ENCODE data around the gene GAS7. TPM values are rescaled to one million over a fixed set of nuclear protein-coding genes. Genes with fewer than 3 reads are reported as not detected.
"Not testable (repeated sequence)": the region's sequence is repeated elsewhere in the genome, so short reads cannot be mapped to it uniquely, and the experiment has no call there.

Gene GAS7
- polyA plus RNA-seq, 3 donors from 2014 or later: 8.1 to 31.2 (median 13.7) TPM

DNA sequence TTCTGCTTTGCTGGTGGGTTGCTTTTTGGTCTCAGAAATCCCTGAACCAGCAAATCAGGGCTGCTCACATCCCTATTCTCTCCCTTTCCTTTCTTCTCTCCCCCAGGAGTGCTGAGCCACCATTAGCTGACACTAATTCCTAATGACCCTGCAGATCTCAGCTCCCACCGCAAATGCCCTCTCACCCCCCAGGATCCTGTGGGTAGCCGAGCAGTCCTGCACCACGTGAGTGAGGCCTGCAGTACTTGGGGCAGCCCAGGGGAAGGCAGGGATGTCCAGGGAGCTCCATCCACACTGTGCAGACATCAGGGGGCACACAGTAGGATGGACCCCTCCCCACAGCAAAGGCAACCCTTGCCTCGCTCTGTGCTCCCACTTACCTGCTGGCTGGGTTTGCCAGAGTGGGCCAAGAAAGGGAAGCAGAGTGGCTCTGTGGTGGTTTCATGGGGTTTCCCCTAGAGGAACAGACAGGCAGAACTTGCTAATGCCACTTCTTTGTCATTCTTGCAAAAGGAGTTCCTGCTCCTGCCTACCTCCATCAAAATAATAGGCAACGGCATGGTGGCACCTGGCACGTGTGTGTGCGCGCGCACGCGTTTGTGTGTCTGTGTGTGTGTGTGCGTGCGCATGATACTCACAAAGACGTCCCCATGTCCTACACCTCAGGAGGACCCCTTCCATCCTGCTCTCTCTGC lies 135.6 kb downstream of the GAS7 start:
- peaks cover 9 to 17% (median 10%) of the 10 kb centered on the region in 3 donors for H3K36me3 Mint-ChIP-seq
- peaks cover 69 to 84% of the 10 kb centered on the region in 2 donors for H3K4me1 Mint-ChIP-seq
- H3K27me3 Mint-ChIP-seq (ENCODE audit: low read depth in 3 of 3): peaks cover 0 to 2% (median 0%) of the 10 kb centered on the region in 3 donors
- H3K27ac Mint-ChIP-seq: peak overlapping the region; percentile 1 to 92 (median 74)
- DNase-seq: peak; percentile 10 to 34 (median 29)
- peaks cover 0 to 4% (median 0%) of the 10 kb centered on the region in 6 donors for H3K9me3 Mint-ChIP-seq
- peak overlapping the region; percentile 59 to 73 (median 64) for H3K4me3 Mint-ChIP-seq

DNA sequence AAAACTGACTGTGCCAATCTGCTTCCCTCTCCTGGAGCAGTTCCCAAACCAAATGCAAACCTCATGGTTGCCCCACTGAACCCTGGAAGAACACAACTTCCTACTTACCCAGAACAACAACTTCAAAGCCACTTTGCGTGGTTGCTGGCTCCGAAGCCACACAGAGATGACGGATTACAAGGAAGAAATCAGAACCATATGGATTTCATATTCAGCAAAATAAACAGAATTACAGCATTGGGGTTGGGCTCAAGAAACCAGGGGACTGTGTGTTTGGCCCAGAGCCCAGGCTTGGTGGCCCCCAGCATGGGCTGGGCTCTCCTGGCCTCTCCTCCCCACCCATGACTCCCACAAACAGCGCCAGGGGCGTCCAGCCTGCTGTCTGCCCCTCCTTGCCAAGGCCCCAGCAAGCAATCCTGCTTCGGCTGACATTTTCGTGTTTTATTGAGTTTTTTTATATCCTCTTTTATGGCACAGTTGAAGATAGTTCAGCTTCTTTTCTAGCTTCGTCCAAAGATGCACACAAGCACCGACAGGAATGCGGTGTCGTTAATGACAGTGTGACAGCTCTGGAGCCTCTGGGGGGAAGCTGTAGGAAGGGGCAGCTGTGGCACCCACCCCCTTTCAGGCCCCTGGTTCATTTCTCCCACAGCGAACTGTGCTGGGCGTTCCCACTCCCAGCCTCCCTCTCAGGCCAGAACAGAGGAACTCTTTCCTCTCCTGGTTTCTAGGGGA lies 137.1 kb downstream of the GAS7 start:
- peak overlapping the region; percentile 46 to 93 (median 66) for H3K27ac Mint-ChIP-seq

GRCh38 chr17:10060526-10060925 lies 137.9 kb downstream of the GAS7 start:
- H3K27ac Mint-ChIP-seq: peak overlapping the region in 5 of 6 donors; percentile 60 to 93 (median 79)
- no peak for DNase-seq
- H3K9me3 Mint-ChIP-seq: peaks cover 0 to 4% (median 0%) of the 10 kb centered on the region in 6 donors

More for the DNA sequence above, 137.1 kb downstream of the GAS7 start:
- no peak for DNase-seq
- Mint-ChIP-seq H3K4me3 (peak overlapping the region in 1 of 5 donors; percentile 34), H3K27me3 (ENCODE audit: low read depth in 3 of 3) (peaks cover 0 to 2% (median 2%) of the 10 kb centered on the region in 3 donors), H3K4me1 (peaks cover 69 to 81% of the 10 kb centered on the region in 2 donors), H3K36me3 (peaks cover 8 to 13% (median 9%) of the 10 kb centered on the region in 3 donors), H3K9me3 (peaks cover 0 to 4% (median 0%) of the 10 kb centered on the region in 6 donors)

DNA sequence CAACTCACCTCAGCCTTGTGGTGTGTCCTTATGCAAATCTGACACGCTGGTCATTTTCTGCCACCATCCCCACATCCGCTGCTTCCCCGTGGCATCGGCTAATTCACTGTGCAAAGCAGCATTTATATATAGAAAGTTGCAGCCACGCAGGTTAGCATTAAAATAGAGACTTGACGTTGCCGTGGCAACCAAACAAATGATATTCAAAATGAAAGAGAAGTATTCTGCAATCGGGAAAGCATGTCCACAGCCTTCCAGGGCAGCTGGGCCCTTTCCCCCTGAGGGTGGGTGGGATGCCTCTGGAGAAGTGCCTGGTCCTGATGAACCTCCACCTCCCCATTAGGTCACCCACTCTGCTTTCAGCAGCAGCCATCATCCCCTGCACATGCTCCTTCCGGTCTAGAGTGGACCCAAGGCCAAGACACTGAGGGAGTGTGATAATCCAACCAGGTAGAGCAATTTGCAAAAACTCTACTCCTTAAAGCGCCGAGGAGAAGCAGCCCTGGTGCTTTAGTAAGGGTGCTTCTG lies 138.7 kb downstream of the GAS7 start:
- peak overlapping the region; percentile 60 to 93 (median 84) for H3K27ac Mint-ChIP-seq
- H3K4me3 Mint-ChIP-seq: peak overlapping the region; percentile 28 to 64 (median 40)
- H3K36me3 Mint-ChIP-seq: peaks cover 2 to 4% (median 4%) of the 10 kb centered on the region in 3 donors
- peak; percentile 60 to 69 (median 68) for DNase-seq
- no peaks in the 10 kb centered on the region for H3K9me3 Mint-ChIP-seq
- H3K4me1 Mint-ChIP-seq: peaks cover 63 to 80% of the 10 kb centered on the region in 2 donors
- peaks cover 0 to 6% (median 4%) of the 10 kb centered on the region in 3 donors for H3K27me3 Mint-ChIP-seq (ENCODE audit: low read depth in 3 of 3)

More at GRCh38 chr17:10060526-10060925, 137.9 kb downstream of the GAS7 start:
- Mint-ChIP-seq H3K4me3 (no peak overlapping the region), H3K4me1 (peaks cover 68 to 83% of the 10 kb centered on the region in 2 donors), H3K27me3 (ENCODE audit: low read depth in 3 of 3) (peaks cover 0 to 2% (median 2%) of the 10 kb centered on the region in 3 donors), H3K36me3 (peaks cover 4 to 9% (median 9%) of the 10 kb centered on the region in 3 donors)

DNA sequence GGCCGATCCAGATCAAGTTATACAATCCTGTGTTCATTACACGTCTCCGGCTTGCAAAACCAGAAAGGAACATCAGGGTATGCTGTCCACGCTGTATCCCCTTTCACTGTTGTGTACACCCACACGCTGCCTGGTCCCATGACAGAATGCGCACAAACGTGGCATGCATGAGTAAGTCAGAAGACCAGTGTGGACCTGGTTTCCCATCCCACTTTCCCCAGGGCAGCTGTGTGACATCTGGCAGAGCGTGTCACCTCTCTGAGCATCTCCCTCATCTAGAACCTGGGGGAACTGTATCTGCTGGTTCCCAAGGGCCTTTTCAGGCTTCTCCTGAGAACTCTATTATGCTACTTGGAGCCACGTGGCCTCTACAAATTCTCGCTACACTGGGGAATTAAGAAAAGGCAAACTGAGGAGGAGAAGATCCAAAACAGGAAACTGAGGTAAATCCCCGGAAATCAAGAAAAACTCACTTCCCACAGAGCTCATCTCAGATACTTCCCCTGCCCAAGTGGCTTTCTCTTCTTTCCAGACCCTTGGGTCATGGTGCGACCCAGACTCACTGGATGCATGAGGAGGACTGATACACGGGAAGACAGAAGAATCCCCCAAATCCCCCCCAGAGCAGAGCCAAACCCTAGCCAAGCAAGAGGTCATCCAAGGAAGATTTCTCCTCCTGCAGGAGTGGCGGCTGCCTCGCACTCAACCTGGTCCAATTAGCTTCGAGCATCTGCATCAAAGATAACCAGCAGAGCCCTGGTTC lies 139.3 kb downstream of the GAS7 start:
- DNase-seq: no peak
- Mint-ChIP-seq H3K9me3 (no peaks in the 10 kb centered on the region), H3K4me1 (peaks cover 57 to 76% of the 10 kb centered on the region in 2 donors), H3K27me3 (ENCODE audit: low read depth in 3 of 3) (peaks cover 0 to 6% (median 4%) of the 10 kb centered on the region in 3 donors), H3K27ac (peak overlapping the region in 5 of 6 donors; percentile 69 to 93 (median 84)), H3K4me3 (peak overlapping the region in 4 of 5 donors; percentile 25 to 50 (median 30)), H3K36me3 (peaks cover 3 to 4% (median 4%) of the 10 kb centered on the region in 3 donors)

- not testable (repeated sequence) for H3K27ac Mint-ChIP-seq; DNase-seq; H3K27me3 Mint-ChIP-seq (ENCODE audit: low read depth in 3 of 3); H3K36me3 Mint-ChIP-seq; H3K4me3 Mint-ChIP-seq; H3K9me3 Mint-ChIP-seq
- peaks cover 52 to 76% of the 10 kb centered on the region in 2 donors for H3K4me1 Mint-ChIP-seq
These were observed 140.9 kb downstream of the GAS7 start for GRCh38 chr17:10057466-10057865.

DNA sequence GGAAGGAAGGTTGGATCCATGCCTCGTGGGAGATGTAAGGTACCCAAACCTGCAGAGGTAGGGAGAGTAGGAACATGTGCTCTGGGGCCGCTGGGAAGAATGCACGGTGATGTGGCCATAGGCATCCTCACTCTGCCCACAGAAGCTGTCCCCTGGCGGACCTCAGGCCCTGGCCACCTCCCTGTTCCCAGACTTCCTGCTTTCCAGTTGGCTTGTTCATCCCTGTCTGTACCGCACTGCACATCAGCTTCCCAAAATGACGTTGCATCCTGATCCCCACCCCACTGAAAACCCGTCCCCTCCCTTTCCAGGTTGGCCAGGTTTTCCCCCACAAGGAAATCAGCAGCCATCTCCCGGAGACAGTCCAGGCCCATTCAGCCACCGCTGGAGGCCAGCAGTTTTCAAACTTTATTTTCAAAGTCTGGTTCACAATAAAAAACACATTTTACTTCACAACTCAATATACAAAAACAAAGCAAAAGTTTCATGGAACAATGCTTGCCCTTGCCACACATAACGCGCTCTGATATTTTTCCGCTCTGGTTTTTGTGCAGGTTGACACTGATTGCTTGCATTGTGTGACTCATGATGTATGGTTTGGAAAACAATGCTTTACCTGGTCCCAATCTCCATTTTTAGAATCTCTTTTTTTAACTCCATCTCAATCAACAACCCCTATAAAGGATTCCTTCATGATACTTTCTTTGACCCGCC lies 143.0 kb downstream of the GAS7 start:
- H3K4me3 Mint-ChIP-seq: no peak overlapping the region
- H3K27ac Mint-ChIP-seq: peak overlapping the region in 1 of 6 donors; percentile 42
- H3K9me3 Mint-ChIP-seq: no peaks in the 10 kb centered on the region
- peaks cover 0 to 6% (median 4%) of the 10 kb centered on the region in 3 donors for H3K27me3 Mint-ChIP-seq (ENCODE audit: low read depth in 3 of 3)
- DNase-seq: no peak
- H3K36me3 Mint-ChIP-seq: peaks cover 3 to 4% (median 4%) of the 10 kb centered on the region in 3 donors
- peaks cover 58 to 76% of the 10 kb centered on the region in 2 donors for H3K4me1 Mint-ChIP-seq

DNA sequence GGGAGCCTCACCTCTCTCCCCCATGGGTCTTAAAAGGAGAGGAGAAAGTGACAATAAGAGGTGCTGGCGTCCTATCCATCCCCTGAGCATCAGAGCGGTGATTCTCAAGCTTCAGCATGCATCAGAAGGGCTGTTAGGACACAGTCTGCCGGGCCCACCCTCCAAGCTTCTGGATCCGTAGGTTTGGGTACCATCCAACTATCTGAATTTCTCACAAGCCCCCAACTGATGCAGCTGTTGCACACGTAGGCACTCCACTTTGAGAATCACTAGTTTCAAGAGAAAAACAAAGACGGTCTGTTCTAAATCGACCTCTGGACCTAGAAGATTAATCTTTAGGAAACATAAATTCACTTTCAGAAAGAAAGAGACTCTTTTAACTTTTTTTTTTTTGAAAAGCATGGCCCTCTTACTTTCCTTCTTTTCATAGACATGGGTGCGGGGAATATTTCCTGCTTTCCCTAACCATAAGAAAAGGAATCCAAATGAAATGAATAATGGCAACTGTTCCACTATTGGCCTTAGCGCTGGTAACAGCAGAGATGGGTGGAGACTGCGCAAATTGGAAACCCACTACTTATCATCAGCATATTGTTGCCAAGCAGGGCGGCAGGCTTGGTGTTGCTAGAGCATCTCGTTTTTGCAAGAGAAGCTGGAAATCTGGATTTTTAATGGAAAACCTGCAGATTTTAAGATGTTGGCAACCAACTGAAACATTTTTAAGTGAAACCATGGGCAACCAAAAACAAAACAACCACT lies 144.4 kb downstream of the GAS7 start:
- no peak overlapping the region for H3K27ac Mint-ChIP-seq
- peaks cover 3 to 4% (median 4%) of the 10 kb centered on the region in 3 donors for H3K36me3 Mint-ChIP-seq
- peaks cover 55 to 75% of the 10 kb centered on the region in 2 donors for H3K4me1 Mint-ChIP-seq

DNA sequence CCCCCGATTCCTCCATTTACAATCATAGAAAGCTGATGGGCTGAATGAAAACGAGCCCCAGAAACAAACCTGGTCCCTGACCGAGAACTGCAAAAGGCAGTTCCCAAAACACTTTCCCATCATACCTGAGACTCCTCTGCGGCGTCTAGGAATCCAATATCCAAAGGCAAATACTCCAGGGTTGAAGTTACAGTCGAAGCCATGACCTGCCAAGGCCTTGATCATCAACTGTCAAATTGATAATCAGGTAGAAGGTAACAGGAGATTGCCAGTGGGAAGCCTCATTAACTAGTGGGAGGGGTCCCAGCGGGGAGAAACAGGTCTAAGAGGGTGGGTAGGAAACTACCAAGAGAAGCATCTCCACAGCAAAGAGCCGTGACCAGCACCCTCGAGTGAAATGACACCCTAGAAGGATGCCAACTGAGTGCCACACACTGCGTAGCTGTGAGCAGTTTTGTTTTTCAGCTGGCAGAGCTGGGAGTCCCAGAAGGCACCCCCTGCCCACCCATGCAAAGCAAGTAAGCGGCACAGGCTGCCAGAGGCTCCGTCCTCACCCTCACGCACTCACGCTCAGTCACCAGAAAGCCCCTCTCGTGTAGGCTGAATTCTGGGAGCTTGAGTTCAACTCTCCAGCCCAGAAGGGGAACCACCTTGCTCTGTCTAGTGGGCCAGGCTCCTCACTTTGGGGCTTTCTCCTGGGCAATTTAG lies 146.1 kb downstream of the GAS7 start:
- Mint-ChIP-seq H3K27me3 (ENCODE audit: low read depth in 3 of 3) (peaks cover 0 to 8% (median 4%) of the 10 kb centered on the region in 3 donors), H3K9me3 (no peaks in the 10 kb centered on the region), H3K4me1 (peaks cover 57 to 79% of the 10 kb centered on the region in 2 donors), H3K36me3 (peaks cover 3 to 4% (median 4%) of the 10 kb centered on the region in 3 donors), H3K4me3 (peak overlapping the region in 4 of 5 donors; percentile 26 to 48 (median 31)), H3K27ac (peak overlapping the region; percentile 3 to 86 (median 48))
- no peak for DNase-seq

More for the DNA sequence above, 144.4 kb downstream of the GAS7 start:
- H3K27me3 Mint-ChIP-seq (ENCODE audit: low read depth in 3 of 3): peaks cover 0 to 8% (median 4%) of the 10 kb centered on the region in 3 donors
- H3K4me3 Mint-ChIP-seq: no peak overlapping the region
- no peak for DNase-seq
- H3K9me3 Mint-ChIP-seq: no peaks in the 10 kb centered on the region

- Mint-ChIP-seq H3K4me1 (peaks cover 68 to 91% of the 10 kb centered on the region in 2 donors), H3K9me3 (no peaks in the 10 kb centered on the region), H3K4me3 (peak overlapping the region; percentile 52 to 66 (median 60)), H3K36me3 (peaks cover 3 to 4% (median 4%) of the 10 kb centered on the region in 3 donors), H3K27ac (peak overlapping the region; percentile 37 to 89 (median 67)), H3K27me3 (ENCODE audit: low read depth in 3 of 3) (peaks cover 1 to 8% (median 2%) of the 10 kb centered on the region in 3 donors)
- no peak for DNase-seq
These were observed 147.3 kb downstream of the GAS7 start for GRCh38 chr17:10051112-10051511.

DNA sequence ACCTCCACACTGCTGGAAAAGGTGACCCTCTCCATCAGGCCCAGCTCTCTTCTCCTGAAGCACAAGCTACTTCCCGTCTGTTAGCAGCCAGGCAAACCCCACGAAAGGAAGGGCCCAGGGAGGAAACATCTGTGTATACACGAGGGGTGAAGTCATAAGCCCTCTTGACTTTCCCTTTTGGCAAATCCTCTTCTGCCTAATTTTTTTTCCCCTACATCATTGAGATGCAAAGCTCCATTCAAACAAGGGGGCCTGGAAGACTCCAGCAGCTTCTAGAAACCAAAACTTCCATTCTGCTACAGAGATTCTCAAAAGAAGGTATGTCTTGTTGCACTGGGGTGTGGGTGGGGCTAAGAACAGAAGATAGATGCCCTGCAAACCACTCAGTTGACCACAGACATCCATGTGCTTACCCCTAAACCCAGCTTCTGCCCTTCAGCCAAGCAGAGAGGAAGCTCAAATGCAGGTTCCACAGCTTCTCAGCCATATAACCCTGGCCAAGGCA lies 147.8 kb downstream of the GAS7 start:
- Mint-ChIP-seq H3K27me3 (ENCODE audit: low read depth in 3 of 3) (peaks cover 1 to 8% (median 2%) of the 10 kb centered on the region in 3 donors), H3K36me3 (peaks cover 2 to 4% (median 3%) of the 10 kb centered on the region in 3 donors), H3K4me3 (peak overlapping the region; percentile 52 to 66 (median 60)), H3K27ac (peak overlapping the region; percentile 37 to 89 (median 67)), H3K4me1 (peaks cover 70 to 92% of the 10 kb centered on the region in 2 donors), H3K9me3 (no peaks in the 10 kb centered on the region)
- peak; percentile 32 to 52 (median 50) for DNase-seq

All from immature natural killer cell (primary cell).